Dermis microvascular lymphatic vessel endothelial cell (primary cell): ENCODE results near the gene OR5AU1. TPM values are rescaled to one million over a fixed set of nuclear protein-coding genes. Genes with fewer than 3 reads are reported as not detected.

Source experiments
- DNase-seq, 2 donors: peaks; one replicate each; pipeline versions ENCODE4 v3.0.0 to v3.0.0-alpha.2; 2010; ENCODE audit warnings: low read depth in 2 of 2
- total RNA-seq: library from RNA; depleted of rRNA; stranded (reverse); fragments of >200 nt; gene quantifications from 2 replicates; pipeline ENCODE4 v1.2.1, GENCODE V29; 2014

OR5AU1 gene
- total RNA-seq, 1 donor from 2014 or later = not detected

- peak in 1 of 2 donors; percentile 36 for DNase-seq
Observed at GRCh38 chr14:21107283-21107800, 48.5 kb downstream of the OR5AU1 start.

DNA sequence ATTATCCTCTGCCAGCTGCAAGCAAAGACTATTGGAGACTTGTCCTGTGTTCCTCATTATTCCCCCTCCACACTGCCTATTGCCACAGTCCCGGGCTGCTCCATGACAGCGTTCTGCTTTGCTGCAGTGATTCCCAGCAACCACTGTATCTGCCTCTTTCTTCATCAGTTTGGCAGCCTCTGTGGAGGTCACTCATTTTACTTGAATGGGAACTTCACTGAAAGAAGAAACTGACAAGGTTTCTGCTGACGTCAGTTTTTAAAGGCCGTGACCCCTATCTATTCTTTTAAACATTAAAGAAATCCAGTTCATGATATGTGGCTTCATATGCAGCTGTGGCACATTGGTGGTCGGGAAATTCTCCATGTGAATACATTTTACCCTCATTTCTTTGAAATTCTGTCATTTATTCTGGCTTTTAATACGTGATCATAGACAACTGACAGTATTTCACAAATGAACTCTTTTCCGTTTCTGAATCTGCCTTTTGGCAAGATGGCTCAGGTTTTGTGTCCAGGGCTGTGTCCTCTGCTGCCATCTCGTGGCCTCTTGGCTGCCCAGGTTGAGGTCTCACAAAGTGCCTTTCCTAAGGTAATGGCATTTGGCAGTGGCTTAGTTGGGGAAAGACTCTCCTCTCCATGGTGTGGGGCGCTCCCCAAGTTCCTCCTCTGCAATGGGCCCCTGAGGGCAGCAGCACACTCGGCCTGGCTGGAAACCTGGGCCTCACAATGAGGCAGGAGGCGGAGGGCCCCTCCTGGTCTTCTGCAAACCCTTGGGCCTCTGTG is 49.2 kb downstream of the OR5AU1 start:
- DNase-seq = peak; percentile 65 to 72

DNA sequence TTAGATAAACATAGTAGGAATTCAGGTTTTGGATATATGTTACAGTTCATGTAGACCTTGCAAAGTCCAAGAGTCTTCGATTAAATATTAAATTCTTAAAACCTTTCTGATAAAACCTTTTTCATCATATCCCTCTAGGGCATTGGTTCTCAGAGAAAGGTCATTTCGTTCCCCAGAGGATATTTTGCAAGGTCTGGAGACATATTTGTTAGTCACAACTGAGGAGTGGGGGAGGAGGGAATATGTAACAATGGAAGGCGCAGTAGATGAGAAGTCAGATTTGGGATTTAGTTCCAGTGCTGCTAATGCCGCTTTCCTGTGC is 49.7 kb downstream of the OR5AU1 start:
- no peak for DNase-seq

DNA sequence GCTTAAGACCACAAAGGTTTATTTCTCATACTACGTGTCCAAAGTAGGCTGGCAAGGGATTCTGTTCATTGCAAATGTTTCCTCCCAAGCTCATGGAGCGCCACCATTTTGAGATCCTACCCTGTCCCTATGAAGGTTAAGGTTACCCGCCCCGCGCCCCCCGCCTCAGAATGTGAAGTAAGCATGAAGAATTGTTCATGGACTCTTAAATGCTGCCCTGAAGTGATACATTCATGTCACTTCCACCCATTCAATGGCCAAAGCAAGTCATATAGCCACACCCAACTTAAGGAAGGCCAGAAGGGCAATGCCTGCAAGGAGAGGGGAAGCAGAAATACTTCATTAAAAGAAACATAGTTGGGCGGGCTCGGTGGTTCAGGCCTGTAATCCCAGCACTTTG is 50.8 kb downstream of the OR5AU1 start:
- no peak for DNase-seq

Other genes with a start within 250 kb of the OR5AU1 start
- gene RNASE2, start 200.6 kb downstream of the OR5AU1 start, total RNA-seq = not detected in 2 replicates
- gene METTL17, start 166.1 kb downstream of the OR5AU1 start, total RNA-seq = 23.4 and 23.5 TPM in 2 replicates
- gene SLC39A2, start 156.8 kb downstream of the OR5AU1 start, total RNA-seq = not detected in 2 replicates
- 2.1 and 7.0 TPM in 2 replicates for gene NDRG2, start 131.0 kb downstream of the OR5AU1 start, total RNA-seq
- not detected in 2 replicates for gene TPPP2, start 125.8 kb downstream of the OR5AU1 start, total RNA-seq
- not detected in 2 replicates for gene RNASE13, start 121.3 kb downstream of the OR5AU1 start, total RNA-seq
- not detected in 2 replicates for gene RNASE7, start 113.7 kb downstream of the OR5AU1 start, total RNA-seq
- not detected in 2 replicates for gene RNASE8, start 98.2 kb downstream of the OR5AU1 start, total RNA-seq
- gene ARHGEF40, start 85.8 kb downstream of the OR5AU1 start, total RNA-seq = 6.2 and 8.3 TPM in 2 replicates
- gene ZNF219, start 57.4 kb downstream of the OR5AU1 start, total RNA-seq = 2.6 and 4.2 TPM in 2 replicates
- 0.13 TPM in 1 of 2 replicates, not detected in the other for gene TMEM253, start 55.0 kb downstream of the OR5AU1 start, total RNA-seq
- 479 and 693 TPM in 2 replicates for gene HNRNPC, start 113.4 kb upstream of the OR5AU1 start, total RNA-seq
- 0.39 and 0.76 TPM in 2 replicates for gene RPGRIP1, start 124.0 kb upstream of the OR5AU1 start, total RNA-seq
- gene SUPT16H, start 228.0 kb upstream of the OR5AU1 start, total RNA-seq = 59.2 and 65.0 TPM in 2 replicates